Adrenal gland (tissue), 5 donors: Measurements from ENCODE around the gene SLC2A13.

Source experiments
- CTCF ChIP-seq, 6 experiments: fragments of 450-650 bp in 4 of 6; fragments of 200-600 bp in 2 of 6; sonication (generic) in 1 of 6; IDR thresholded peaks; 1 replicate in 5 of 6; 2 replicates in 1 of 6; pipeline versions ENCODE4 v1.5.1 to v1.8.0; 2016 to 2021; ENCODE audit warnings: antibody characterized with exemption in 6 of 6, mild to moderate bottlenecking in 2 of 6, moderate library complexity in 1 of 6
- POLR2A ChIP-seq, 2 donors: fragments of 450-650 bp; IDR thresholded peaks; one replicate each; pipeline ENCODE4 v1.6.1; 2017; ENCODE audit warnings: antibody characterized with exemption in 2 of 2, mild to moderate bottlenecking in 2 of 2, moderate library complexity in 1 of 2
- donor health status: DM: no; HTN: no; CAD: no.

GRCh38 chr12:39798977-39799376, 306.9 kb downstream of the SLC2A13 start:
- TF ChIP-seq CTCF (IDR thresholded peaks at IDR 0.05) (no peak), POLR2A (IDR thresholded peaks at IDR 0.05) (no peak)
